WTC11 (cell line): ENCODE results near the gene BACE2. TPM values are rescaled to one million over a fixed set of nuclear protein-coding genes. Genes with fewer than 3 reads are reported as not detected.

Source experiments
- ATAC-seq: fragments of 200-7000 bp; cut with Tn5 transposase; 2 replicates; pipeline ENCODE4 v1.10.0; 2021; ENCODE audit warnings: mild to moderate bottlenecking, moderate library complexity
- CTCF ChIA-PET: fragments of 300-600 bp; sonication (Branson Sonifier 250); formaldehyde crosslinking; loops from one replicate; lab custom pipeline; 2021; ENCODE audit warnings: antibody characterized with exemption; lab: Charles Lee
- POLR2A ChIA-PET: fragments of 350-600 bp; sonication (Branson Sonifier 250); formaldehyde crosslinking; loops from one replicate; lab custom pipeline; 2021; ENCODE audit warnings: antibody characterized with exemption; lab: Charles Lee
- DNase-seq: peaks from one replicate; pipeline ENCODE4 v3.0.0; 2021; ENCODE audit warnings: low spot score
- H3K27ac Mint-ChIP-seq: 2 replicates; pipeline ENCODE4 v1.8.0; 2021; ENCODE audit warnings: mixed read lengths
- H3K27me3 Mint-ChIP-seq: 2 replicates; pipeline ENCODE4 v1.8.0; 2021; ENCODE audit warnings: low read depth, mild to moderate bottlenecking, moderate library complexity, mixed read lengths
- H3K36me3 Mint-ChIP-seq: 2 replicates; pipeline ENCODE4 v1.8.0; 2021; ENCODE audit warnings: mixed read lengths
- H3K4me1 Mint-ChIP-seq: 2 replicates; pipeline ENCODE4 v1.8.0; 2022; ENCODE audit warnings: mixed read lengths
- H3K4me3 Mint-ChIP-seq: 2 replicates; pipeline ENCODE4 v1.8.0; 2021; ENCODE audit warnings: mild to moderate bottlenecking, moderate library complexity, mixed read lengths
- H3K9me3 Mint-ChIP-seq: 2 replicates; pipeline ENCODE4 v1.8.0; 2021; ENCODE audit warnings: mixed read lengths
- ETV6 ChIP-seq: sonication (generic); formaldehyde crosslinking; IDR thresholded peaks from 2 replicates; pipeline ENCODE4 v1.8.1; 2022; ENCODE audit warnings: mild to moderate bottlenecking, missing genetic modification reagents
- FOXJ3 ChIP-seq: sonication (generic); formaldehyde crosslinking; IDR thresholded peaks from 2 replicates; pipeline ENCODE4 v1.9.0; 2021; ENCODE audit warnings: missing genetic modification reagents, mild to moderate bottlenecking, borderline replicate concordance
- RELA ChIP-seq: sonication (generic); formaldehyde crosslinking; IDR thresholded peaks from 2 replicates; pipeline ENCODE4 v1.8.1; 2022; ENCODE audit warnings: missing genetic modification reagents, mild to moderate bottlenecking, borderline replicate concordance
- total RNA-seq: library from RNA; stranded (reverse); gene quantifications from 3 replicates; pipeline ENCODE4 v1.2.3, GENCODE V29; 2021
- TF ChIP-seq, protein P1 (sequence below): fragments of 250-450 bp; sonication (Bioruptor Pico); IDR thresholded peaks from 2 replicates; pipeline ENCODE4 v1.9.0; 2021; ENCODE audit warnings: mild to moderate bottlenecking, borderline replicate concordance
- TF ChIP-seq, protein P2 (sequence below): sonication (generic); formaldehyde crosslinking; IDR thresholded peaks from 2 replicates; pipeline ENCODE4 v1.8.1; 2023; ENCODE audit warnings: mild to moderate bottlenecking, moderate library complexity, missing genetic modification reagents
- TF ChIP-seq, protein P3 (sequence below): sonication (generic); formaldehyde crosslinking; conservative IDR thresholded peaks from 2 replicates; pipeline ENCODE4 v1.8.1; 2023; ENCODE audit warnings: mild to moderate bottlenecking, low read depth, missing genetic modification reagents, moderate library complexity
- TF ChIP-seq, protein P4 (sequence below): sonication (generic); formaldehyde crosslinking; IDR thresholded peaks from 2 replicates; pipeline ENCODE4 v1.8.1; 2022; ENCODE audit warnings: low read depth, missing genetic modification reagents, borderline replicate concordance
- TF ChIP-seq, protein P5 (sequence below): sonication (generic); formaldehyde crosslinking; IDR thresholded peaks from 2 replicates; pipeline ENCODE4 v1.8.0; 2023; ENCODE audit warnings: missing genetic modification reagents, mild to moderate bottlenecking, borderline replicate concordance
- TF ChIP-seq, protein P6 (sequence below): sonication (generic); formaldehyde crosslinking; IDR thresholded peaks from 2 replicates; pipeline ENCODE4 v1.8.0; 2022; ENCODE audit warnings: mild to moderate bottlenecking, missing genetic modification reagents
- TF ChIP-seq, protein P7 (sequence below): sonication (generic); formaldehyde crosslinking; IDR thresholded peaks from 2 replicates; pipeline ENCODE4 v1.8.1; 2023; ENCODE audit warnings: mild to moderate bottlenecking, missing genetic modification reagents, moderate library complexity
- TF ChIP-seq, protein P8 (sequence below): fragments of 200-600 bp; IDR thresholded peaks from 2 replicates; pipeline ENCODE4 v1.8.0; 2022; ENCODE audit warnings: antibody characterized with exemption

BACE2 gene
- total RNA-seq, 1 experiment from 2014 or later, result 9.8 TPM

DNA sequence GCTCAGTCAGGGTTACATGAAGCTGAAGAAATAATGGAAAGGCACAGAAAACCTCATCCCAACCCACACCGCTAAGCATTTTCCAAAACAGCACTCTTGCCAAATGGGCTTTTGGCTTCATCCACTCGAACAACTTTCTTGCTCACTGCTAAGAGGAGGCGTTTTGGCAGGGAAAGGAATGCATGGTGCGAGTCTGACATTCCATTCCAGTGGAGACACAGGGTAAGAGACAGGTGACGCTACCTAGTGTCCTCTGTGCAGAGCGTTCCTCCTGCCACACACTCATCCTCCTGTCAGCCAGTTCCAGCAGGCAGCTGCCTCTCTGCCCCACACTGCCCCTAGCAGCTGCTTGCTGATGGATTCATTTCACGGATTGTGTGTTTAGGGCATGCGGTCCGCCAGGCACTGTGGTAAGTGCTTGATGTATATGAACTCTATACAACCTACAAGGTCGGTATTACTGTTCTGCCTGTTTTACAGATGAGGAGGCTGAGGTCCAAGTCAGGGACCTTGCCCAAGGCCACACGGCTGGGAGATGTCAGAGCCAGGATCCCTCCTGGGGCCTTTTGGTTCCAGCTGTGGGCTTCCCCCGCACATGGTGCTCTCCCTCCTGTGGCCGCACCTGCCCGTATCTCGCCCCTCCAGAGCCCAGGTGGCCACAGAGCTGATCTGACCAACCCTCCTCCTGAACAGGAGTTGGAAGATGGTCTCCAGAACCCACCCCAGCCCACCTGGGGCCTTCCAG is 25.7 kb upstream of the BACE2 start:
- H3K4me1 Mint-ChIP-seq, result peaks cover 5% of the 10 kb centered on the region
- peaks cover 8% of the 10 kb centered on the region for H3K27me3 Mint-ChIP-seq
- ChIA-PET POLR2A (no interaction called here), CTCF (interaction anchor here (1.0 kb wide), 1 partner anchor 9 kb away, joined by 3 read pairs; no protein-coding TSS in a partner anchor)
- H3K27ac Mint-ChIP-seq, result no peak overlapping the region
- DNase-seq (no peak), ATAC-seq (peak; percentile 76)
- no peak for TF ChIP-seq ETV6 (CRISPR knock-in tag)
- TF ChIP-seq, protein P1, sequence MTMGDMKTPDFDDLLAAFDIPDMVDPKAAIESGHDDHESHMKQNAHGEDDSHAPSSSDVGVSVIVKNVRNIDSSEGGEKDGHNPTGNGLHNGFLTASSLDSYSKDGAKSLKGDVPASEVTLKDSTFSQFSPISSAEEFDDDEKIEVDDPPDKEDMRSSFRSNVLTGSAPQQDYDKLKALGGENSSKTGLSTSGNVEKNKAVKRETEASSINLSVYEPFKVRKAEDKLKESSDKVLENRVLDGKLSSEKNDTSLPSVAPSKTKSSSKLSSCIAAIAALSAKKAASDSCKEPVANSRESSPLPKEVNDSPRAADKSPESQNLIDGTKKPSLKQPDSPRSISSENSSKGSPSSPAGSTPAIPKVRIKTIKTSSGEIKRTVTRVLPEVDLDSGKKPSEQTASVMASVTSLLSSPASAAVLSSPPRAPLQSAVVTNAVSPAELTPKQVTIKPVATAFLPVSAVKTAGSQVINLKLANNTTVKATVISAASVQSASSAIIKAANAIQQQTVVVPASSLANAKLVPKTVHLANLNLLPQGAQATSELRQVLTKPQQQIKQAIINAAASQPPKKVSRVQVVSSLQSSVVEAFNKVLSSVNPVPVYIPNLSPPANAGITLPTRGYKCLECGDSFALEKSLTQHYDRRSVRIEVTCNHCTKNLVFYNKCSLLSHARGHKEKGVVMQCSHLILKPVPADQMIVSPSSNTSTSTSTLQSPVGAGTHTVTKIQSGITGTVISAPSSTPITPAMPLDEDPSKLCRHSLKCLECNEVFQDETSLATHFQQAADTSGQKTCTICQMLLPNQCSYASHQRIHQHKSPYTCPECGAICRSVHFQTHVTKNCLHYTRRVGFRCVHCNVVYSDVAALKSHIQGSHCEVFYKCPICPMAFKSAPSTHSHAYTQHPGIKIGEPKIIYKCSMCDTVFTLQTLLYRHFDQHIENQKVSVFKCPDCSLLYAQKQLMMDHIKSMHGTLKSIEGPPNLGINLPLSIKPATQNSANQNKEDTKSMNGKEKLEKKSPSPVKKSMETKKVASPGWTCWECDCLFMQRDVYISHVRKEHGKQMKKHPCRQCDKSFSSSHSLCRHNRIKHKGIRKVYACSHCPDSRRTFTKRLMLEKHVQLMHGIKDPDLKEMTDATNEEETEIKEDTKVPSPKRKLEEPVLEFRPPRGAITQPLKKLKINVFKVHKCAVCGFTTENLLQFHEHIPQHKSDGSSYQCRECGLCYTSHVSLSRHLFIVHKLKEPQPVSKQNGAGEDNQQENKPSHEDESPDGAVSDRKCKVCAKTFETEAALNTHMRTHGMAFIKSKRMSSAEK (CRISPR knock-in tag), result no peak
- TF ChIP-seq, protein P2, sequence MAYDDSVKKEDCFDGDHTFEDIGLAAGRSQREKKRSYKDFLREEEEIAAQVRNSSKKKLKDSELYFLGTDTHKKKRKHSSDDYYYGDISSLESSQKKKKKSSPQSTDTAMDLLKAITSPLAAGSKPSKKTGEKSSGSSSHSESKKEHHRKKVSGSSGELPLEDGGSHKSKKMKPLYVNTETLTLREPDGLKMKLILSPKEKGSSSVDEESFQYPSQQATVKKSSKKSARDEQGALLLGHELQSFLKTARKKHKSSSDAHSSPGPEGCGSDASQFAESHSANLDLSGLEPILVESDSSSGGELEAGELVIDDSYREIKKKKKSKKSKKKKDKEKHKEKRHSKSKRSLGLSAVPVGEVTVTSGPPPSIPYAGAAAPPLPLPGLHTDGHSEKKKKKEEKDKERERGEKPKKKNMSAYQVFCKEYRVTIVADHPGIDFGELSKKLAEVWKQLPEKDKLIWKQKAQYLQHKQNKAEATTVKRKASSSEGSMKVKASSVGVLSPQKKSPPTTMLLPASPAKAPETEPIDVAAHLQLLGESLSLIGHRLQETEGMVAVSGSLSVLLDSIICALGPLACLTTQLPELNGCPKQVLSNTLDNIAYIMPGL (CRISPR knock-in tag), result no peak
- peaks cover 6% of the 10 kb centered on the region; the same call in 1 of the 2 replicates for H3K9me3 Mint-ChIP-seq
- H3K4me3 Mint-ChIP-seq, result no peak overlapping the region
- no peaks in the 10 kb centered on the region for H3K36me3 Mint-ChIP-seq

DNA sequence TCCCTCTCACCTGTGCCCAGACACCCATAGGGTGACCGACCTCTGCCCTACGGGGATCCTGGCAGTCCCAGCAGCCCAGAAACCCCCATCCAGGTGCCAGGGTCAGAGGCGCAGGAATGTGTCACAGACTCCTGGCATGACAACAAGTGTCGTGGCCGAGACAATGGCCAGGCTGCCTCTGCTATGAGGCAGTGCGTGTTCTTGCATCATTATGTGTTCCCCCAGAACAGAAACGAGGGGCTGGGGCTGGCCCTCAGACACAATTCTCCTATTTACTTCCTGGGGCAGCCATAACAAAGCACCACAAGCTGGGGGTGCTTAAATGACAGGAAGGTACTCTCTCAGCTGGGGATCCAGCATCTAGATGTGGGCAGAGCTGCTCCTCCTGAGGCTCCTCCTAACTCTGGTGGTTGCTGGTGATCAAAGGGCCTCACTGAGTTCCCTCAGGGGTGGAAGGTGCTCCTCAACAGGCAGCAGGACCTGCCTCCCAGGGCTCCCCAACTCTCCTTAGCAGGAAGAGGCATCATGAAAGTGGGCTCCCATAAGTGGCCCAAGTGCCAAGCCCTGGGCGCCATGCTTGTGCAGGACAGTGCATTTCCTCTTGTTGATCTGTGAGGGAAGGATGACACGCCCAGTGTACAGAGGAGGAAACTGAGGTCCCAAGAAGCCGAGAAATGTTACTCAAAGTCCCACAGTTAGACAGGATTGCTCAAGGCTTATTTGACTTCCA is 24.2 kb upstream of the BACE2 start:
- CTCF ChIA-PET, result interaction anchor here (1.5 kb wide), 1 partner anchor 8 kb away, joined by 3 read pairs; no protein-coding TSS in a partner anchor
- Mint-ChIP-seq H3K4me3 (no peak overlapping the region), H3K36me3 (no peaks in the 10 kb centered on the region), H3K4me1 (peaks cover 19% of the 10 kb centered on the region), H3K27ac (no peak overlapping the region), H3K27me3 (peaks cover 20% of the 10 kb centered on the region), H3K9me3 (no peaks in the 10 kb centered on the region)
- POLR2A ChIA-PET, result no interaction called here
- no peak for ATAC-seq
- no peak for DNase-seq
- TF ChIP-seq, protein P3, sequence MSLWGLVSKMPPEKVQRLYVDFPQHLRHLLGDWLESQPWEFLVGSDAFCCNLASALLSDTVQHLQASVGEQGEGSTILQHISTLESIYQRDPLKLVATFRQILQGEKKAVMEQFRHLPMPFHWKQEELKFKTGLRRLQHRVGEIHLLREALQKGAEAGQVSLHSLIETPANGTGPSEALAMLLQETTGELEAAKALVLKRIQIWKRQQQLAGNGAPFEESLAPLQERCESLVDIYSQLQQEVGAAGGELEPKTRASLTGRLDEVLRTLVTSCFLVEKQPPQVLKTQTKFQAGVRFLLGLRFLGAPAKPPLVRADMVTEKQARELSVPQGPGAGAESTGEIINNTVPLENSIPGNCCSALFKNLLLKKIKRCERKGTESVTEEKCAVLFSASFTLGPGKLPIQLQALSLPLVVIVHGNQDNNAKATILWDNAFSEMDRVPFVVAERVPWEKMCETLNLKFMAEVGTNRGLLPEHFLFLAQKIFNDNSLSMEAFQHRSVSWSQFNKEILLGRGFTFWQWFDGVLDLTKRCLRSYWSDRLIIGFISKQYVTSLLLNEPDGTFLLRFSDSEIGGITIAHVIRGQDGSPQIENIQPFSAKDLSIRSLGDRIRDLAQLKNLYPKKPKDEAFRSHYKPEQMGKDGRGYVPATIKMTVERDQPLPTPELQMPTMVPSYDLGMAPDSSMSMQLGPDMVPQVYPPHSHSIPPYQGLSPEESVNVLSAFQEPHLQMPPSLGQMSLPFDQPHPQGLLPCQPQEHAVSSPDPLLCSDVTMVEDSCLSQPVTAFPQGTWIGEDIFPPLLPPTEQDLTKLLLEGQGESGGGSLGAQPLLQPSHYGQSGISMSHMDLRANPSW (CRISPR knock-in tag), result no peak
- TF ChIP-seq RELA (no peak), FOXJ3 (CRISPR knock-in tag) (no peak)
- TF ChIP-seq, protein P4, sequence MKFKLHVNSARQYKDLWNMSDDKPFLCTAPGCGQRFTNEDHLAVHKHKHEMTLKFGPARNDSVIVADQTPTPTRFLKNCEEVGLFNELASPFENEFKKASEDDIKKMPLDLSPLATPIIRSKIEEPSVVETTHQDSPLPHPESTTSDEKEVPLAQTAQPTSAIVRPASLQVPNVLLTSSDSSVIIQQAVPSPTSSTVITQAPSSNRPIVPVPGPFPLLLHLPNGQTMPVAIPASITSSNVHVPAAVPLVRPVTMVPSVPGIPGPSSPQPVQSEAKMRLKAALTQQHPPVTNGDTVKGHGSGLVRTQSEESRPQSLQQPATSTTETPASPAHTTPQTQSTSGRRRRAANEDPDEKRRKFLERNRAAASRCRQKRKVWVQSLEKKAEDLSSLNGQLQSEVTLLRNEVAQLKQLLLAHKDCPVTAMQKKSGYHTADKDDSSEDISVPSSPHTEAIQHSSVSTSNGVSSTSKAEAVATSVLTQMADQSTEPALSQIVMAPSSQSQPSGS, result no peak
- TF ChIP-seq, protein P5, sequence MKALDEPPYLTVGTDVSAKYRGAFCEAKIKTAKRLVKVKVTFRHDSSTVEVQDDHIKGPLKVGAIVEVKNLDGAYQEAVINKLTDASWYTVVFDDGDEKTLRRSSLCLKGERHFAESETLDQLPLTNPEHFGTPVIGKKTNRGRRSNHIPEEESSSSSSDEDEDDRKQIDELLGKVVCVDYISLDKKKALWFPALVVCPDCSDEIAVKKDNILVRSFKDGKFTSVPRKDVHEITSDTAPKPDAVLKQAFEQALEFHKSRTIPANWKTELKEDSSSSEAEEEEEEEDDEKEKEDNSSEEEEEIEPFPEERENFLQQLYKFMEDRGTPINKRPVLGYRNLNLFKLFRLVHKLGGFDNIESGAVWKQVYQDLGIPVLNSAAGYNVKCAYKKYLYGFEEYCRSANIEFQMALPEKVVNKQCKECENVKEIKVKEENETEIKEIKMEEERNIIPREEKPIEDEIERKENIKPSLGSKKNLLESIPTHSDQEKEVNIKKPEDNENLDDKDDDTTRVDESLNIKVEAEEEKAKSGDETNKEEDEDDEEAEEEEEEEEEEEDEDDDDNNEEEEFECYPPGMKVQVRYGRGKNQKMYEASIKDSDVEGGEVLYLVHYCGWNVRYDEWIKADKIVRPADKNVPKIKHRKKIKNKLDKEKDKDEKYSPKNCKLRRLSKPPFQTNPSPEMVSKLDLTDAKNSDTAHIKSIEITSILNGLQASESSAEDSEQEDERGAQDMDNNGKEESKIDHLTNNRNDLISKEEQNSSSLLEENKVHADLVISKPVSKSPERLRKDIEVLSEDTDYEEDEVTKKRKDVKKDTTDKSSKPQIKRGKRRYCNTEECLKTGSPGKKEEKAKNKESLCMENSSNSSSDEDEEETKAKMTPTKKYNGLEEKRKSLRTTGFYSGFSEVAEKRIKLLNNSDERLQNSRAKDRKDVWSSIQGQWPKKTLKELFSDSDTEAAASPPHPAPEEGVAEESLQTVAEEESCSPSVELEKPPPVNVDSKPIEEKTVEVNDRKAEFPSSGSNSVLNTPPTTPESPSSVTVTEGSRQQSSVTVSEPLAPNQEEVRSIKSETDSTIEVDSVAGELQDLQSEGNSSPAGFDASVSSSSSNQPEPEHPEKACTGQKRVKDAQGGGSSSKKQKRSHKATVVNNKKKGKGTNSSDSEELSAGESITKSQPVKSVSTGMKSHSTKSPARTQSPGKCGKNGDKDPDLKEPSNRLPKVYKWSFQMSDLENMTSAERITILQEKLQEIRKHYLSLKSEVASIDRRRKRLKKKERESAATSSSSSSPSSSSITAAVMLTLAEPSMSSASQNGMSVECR (CRISPR knock-in tag), result no peak
- TF ChIP-seq, protein P6, sequence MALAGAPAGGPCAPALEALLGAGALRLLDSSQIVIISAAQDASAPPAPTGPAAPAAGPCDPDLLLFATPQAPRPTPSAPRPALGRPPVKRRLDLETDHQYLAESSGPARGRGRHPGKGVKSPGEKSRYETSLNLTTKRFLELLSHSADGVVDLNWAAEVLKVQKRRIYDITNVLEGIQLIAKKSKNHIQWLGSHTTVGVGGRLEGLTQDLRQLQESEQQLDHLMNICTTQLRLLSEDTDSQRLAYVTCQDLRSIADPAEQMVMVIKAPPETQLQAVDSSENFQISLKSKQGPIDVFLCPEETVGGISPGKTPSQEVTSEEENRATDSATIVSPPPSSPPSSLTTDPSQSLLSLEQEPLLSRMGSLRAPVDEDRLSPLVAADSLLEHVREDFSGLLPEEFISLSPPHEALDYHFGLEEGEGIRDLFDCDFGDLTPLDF (CRISPR knock-in tag), result no peak
- TF ChIP-seq, protein P7, sequence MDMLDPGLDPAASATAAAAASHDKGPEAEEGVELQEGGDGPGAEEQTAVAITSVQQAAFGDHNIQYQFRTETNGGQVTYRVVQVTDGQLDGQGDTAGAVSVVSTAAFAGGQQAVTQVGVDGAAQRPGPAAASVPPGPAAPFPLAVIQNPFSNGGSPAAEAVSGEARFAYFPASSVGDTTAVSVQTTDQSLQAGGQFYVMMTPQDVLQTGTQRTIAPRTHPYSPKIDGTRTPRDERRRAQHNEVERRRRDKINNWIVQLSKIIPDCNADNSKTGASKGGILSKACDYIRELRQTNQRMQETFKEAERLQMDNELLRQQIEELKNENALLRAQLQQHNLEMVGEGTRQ (CRISPR knock-in tag), result no peak
- TF ChIP-seq, protein P8, sequence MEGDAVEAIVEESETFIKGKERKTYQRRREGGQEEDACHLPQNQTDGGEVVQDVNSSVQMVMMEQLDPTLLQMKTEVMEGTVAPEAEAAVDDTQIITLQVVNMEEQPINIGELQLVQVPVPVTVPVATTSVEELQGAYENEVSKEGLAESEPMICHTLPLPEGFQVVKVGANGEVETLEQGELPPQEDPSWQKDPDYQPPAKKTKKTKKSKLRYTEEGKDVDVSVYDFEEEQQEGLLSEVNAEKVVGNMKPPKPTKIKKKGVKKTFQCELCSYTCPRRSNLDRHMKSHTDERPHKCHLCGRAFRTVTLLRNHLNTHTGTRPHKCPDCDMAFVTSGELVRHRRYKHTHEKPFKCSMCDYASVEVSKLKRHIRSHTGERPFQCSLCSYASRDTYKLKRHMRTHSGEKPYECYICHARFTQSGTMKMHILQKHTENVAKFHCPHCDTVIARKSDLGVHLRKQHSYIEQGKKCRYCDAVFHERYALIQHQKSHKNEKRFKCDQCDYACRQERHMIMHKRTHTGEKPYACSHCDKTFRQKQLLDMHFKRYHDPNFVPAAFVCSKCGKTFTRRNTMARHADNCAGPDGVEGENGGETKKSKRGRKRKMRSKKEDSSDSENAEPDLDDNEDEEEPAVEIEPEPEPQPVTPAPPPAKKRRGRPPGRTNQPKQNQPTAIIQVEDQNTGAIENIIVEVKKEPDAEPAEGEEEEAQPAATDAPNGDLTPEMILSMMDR, result no peak
